ENCODE measurements around the gene POP7. TPM values are rescaled to one million over a fixed set of nuclear protein-coding genes. Genes with fewer than 3 reads are reported as not detected.
A peak's percentile ranks its signal among the peaks of the same experiment; 100 is the strongest.
"Not testable (repeated sequence)": the region's sequence is repeated elsewhere in the genome, so short reads cannot be mapped to it uniquely, and the experiment has no call there.

Gene POP7
- total RNA-seq, 1 donor from 2014 or later: 52.6 TPM

DNA sequence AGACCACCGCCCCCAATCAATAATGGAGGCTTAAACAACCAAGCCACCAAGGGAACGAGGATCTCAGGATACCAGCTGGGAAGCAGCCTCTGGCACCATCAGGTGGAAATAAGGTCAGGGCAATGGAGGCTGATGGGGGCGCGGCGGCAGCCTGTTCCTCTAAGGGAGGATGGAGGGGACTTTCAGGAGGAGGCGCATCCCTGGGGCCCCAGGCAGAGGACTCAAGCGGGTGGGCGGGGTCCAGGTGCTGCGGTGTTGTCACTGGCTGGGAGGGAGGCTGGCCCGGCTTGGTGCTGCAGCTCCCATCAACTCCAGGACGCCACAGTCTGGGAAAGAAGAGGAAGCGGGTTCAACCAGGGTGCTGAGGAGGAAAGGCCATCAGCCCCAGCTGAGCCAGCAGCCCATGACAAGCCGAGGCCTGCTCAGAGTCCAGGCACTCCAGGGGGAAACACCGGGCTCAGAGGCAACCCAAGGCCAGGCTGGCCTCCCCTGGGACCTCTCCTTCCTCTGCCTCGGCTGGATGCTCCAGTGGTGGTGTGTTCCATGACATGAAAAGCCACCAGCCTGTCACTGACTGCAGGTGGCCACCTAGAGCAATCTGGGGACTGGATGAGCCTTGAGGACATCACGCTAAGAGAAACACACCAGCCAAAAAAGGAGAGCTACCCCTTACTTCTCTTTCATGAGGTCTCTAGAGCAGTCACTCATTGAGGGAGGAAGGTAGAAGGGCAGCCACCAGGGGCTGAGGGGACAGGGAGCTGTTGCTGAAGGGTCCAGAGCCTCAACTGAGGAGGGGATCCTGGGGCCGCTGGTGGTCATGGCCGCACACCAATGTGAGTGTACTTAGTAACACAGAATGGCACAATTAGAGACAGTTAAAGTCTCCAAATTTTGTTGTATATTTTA is 16.4 kb upstream of the POP7 start:
- no peak for FAIRE-seq
- DNase-seq (ENCODE audit: low spot score in 2 of 2): no peak

DNA sequence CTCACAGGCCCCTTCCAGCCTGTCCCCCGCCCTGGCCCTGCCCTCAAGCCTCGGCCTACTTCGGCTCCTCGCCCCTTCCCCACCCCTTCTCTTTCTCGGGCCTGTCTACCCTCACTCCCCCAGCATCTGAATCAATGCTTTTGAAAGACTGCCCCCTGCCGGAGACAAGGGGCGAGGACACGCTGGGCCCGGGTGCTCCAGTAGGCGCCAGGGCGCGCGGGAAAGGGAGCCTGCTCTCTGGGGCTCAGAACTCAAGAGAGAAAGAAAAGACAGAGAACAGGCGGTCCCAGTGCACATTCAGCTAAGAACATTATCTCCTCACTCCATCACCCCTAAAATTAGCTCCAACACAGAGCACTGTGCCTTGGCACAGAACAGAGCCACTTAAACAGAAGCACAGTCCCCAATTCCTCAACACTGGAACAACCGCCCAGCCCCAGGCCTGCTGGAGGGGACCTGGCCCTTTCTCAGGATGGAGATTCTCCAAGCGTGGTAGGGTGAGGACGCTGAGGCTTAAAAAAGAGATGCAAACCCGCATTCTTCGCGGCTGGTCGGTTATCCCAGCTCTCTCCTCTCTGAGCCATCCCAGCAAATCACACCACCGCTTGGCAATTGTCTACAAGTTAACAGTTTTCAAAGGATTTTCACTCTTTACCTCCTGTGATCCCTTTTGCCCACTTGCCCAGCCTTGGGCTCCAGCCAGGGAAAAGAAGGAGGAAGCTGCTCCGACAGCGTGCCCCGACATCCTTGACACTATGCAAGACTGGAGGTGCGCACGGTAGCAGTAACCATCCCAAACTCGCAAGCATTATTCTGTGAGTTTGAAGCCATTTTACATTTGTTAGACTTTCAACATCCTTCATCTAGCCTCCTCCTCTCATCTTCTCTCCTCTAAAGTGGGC is 14.0 kb upstream of the POP7 start:
- FAIRE-seq (no peak), DNase-seq (ENCODE audit: low spot score in 2 of 2) (peak; percentile 80 to 87)

DNA sequence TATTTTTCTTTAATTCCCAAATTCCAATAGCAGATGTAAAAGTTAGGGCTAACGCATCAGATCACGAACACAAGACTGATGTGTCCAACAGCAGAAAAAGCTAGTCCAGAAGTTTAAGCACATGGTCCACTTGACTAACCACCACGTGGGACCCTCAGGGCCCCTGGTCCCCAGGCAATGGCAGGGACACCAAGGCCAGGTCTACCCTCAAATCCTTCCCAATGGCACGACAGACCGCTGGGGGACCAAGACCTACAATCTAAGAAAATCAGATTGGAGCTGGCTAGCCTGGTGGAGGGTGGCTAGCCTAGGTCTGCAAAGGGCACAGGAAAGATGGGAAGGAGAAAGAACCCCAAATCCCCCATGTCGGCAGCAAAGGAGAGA is 13.4 kb upstream of the POP7 start:
- no peak for DNase-seq (ENCODE audit: low spot score in 2 of 2)
- no peak for FAIRE-seq

DNA sequence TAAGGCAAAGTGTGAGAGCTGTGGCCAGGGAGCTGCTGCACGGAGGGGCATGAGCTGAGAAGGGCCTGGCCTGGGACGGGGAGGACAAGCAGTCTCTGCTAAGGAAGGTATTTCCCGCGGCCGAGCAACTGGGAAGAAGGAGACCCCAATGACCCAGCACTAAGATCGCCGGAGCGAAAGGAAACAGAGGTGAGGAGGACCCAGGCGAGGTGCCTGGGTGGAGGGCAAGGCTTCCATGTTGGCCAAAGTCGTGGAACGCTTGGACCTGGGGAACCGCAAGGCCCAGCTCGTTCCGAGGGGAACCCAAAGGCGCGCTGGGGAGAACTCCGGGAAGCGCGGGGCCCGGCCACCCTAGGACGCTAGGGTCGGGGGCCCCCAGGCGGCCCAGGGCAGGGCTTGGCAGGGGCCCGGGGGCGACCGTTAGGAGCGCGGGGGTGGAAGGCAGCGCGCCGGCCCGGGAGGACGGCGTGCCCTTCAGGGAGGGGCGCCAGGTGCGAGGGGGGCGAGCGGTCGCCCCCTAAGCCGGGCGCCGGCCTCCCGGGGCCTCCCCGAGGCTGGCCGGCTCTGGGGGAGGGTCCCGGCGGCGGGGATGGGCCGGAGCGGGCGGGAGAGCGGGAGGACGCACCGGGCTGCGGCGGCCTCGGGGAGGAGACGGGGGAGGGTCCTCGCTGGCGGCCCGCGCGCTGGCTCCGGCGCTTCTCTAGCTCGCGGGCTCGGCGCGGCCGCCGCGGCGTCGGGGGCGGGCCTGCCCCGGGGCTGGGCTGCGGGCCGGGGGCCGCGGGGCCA is 12.4 kb upstream of the POP7 start:
- DNase-seq (ENCODE audit: low spot score in 2 of 2): peak; percentile 21 to 34

DNA sequence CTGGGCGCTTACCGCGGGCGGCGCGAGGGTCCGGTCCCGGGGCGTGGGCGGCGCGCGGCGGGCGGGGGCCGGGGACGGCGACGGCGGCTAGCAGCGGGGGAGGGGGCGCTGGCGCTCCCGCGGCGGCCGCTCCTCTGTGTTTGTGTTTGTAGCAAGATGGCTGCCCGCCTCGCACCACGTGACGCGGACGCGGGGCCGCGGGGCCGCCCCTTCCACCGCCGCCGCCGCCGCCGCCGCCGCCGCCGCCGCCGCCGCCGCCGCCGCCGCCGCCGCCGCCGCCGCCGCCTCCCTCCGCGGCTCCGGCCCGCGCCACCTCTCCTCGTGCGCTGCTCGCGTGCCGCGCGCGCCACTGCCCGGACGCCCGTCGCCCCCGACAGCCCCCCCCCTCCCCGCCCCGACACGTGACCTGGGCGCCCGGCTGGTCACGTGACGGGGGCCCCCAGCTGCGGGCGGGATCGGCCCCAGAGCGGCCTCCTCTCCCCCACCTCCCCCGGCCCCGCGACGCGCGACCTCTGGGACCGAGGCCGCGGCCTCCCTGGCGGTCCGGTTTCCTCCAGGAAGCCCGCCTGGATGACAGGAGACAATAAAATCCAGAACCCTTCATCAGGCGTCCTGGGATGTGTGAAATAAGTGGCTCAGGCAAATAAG is 11.7 kb upstream of the POP7 start, which contains the start of gene GIGYF1:
Gene GIGYF1 (minus strand): TSS at position 153 of the 648 bp plus-strand sequence. CDS start 6,012 bp downstream, outside the sequence.
- no peak for FAIRE-seq

More for the DNA sequence above, 12.4 kb upstream of the POP7 start:
- FAIRE-seq: no peak

DNA sequence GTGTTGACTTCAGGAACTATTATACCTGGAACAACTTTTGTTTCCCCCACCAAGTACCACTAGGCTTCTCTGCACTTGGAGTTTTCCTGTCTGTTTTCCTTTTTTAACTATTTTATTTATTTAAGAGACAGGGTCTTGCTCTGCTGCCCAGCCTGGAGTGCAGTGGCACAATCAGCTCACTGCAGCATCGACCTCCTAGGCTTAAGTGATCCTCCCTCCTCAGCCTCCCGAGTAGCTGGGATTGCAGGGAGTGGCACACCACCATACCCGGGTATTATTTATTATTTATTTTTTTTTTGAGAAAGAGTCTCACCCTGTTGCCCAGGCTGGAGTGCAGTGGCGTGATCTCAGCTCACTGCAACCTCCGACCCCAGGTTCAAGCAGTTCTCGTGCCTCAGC is 9.8 kb upstream of the POP7 start:
- DNase-seq (ENCODE audit: low spot score in 2 of 2): no peak
- no peak for FAIRE-seq

More for the DNA sequence above, 11.7 kb upstream of the POP7 start, which contains the start of gene GIGYF1:
- DNase-seq (ENCODE audit: low spot score in 2 of 2): peak; percentile 94 to 96

DNA sequence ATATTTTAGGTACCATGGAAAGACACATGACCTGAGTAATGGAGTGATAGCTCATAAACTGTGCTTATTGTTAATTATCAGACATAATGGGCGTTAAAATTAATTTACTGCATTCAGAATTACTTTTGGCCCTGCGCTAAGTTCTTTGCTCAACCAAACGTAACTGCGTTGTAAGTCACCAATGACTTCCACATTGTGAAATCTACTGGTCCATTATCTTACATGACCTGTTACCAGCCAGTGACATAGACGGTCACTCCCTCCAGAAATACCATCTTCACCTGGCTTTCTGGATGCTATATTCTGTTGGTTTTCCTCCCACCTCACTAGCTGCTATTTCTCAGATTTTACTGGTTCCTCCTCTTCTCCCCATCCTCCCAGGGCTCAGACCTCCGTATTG is 6.9 kb upstream of the POP7 start:
- DNase-seq (ENCODE audit: low spot score in 2 of 2): no peak
- FAIRE-seq: no peak

DNA sequence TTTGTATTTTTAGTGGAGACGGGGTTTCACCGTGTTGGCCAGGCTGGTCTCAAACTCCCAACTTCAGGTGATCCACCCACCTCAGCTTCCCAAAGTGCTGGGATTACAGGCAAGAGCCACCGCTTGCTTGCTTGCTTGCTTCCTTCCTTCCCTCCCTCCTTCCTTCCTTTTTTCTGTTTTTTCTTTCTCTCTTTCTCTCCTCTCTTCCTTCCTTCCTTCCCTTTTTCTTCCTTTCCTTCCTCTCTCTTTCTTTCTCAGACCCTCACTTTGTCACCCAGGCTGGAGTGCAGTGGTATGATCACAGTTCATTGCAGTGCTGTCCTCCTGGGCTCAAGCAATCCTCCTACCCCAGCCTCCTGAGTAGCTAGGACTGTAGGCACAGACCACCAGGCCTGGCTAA is 4.8 kb upstream of the POP7 start:
- FAIRE-seq; DNase-seq (ENCODE audit: low spot score in 2 of 2): not testable (repeated sequence)

DNA sequence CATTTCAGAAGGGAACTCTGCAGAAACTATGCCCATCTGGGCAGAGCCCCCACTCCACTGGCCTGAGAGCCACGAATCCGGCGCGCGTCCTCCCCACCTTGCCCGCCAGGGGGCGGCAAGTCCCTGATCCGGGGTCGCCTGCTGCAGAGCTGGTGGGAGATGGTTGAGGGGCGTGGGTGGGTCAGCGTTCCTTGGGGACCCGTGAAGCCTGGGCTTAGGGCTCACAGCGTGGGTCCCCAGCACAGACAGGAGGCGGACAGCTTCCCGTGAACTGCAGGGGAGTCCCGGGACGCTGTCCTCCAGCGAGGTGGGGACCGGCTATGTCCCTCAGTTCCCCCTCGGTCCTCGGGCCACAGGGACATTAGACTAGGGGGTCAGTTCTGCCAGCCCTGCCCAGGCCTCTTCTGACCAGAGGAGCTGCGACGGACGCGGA is 585 bp upstream of the POP7 start:
- DNase-seq (ENCODE audit: low spot score in 2 of 2): peak; percentile 72 to 81
- FAIRE-seq: no peak

DNA sequence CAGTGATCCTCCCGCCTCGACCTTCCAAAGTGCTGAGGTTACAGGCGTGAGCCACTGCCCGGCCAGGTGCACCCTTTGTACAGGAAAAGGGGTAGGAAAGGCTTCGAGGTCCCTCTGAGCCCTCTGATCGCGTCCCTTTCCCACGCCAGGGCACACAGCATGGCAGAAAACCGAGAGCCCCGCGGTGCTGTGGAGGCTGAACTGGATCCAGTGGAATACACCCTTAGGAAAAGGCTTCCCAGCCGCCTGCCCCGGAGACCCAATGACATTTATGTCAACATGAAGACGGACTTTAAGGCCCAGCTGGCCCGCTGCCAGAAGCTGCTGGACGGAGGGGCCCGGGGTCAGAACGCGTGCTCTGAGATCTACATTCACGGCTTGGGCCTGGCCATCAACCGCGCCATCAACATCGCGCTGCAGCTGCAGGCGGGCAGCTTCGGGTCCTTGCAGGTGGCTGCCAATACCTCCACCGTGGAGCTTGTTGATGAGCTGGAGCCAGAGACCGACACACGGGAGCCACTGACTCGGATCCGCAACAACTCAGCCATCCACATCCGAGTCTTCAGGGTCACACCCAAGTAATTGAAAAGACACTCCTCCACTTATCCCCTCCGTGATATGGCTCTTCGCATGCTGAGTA is 871 bp downstream of the POP7 start:
- FAIRE-seq (no peak), DNase-seq (ENCODE audit: low spot score in 2 of 2) (no peak)

DNA sequence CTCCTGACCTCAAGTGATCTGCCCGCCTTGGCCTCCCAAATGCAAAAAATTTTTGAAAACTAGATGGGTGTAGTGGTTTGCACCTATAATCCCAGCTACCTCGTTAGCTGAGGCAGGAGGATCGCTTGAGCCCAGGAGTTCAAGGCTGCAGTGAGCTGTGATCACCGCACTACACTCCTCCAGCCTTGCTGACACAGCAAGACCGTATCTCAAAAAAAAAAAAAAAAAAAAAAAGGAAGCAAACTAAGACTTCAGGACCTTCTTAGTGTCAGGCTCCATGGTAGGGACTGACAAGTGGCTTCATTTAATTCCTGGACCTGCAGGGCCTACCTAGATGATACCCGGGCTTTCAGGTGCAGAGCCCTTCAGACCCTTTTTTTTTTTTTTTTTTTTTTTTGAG is 2.5 kb downstream of the POP7 start:
- FAIRE-seq: no peak
- no peak for DNase-seq (ENCODE audit: low spot score in 2 of 2)

DNA sequence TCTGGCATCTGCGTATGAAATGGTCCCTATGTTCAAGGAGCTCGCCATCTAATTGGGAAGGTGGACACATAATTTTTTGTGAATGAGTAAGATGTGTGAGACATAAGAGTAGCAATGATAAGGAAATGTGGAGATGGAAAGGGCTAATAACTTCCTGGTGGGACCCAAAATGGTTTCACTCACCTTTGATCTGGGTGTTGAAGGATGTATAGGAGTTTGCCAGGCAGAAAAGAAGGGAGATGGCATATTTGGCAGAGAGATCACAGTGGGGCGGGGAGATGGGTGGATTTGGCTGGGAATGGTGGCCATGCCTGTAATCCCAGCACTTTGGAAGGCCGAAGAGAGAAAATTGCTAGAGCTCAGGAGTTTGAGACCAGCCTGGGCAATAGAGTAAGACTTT is 4.5 kb downstream of the POP7 start:
- FAIRE-seq (no peak), DNase-seq (ENCODE audit: low spot score in 2 of 2) (no peak)

DNA sequence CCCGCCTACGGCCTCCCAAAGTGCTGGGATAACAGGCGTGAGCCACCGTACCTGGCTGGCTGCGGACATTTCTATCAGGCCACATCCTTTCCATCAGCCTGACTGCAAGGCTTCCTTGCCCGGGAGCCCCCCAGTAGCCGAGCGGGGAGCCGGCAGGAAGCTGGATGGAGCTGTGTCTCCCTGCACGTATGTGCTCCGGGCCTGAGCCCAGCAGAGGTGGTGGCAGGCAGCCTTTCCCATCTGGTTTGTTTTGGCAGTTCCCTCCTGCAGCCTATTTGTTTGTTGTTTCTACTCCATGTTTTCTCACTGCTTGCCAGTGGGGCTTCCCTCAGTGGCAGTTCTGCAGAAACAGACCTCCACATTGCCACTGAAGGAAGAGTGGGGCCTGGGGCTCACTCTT is 5.4 kb downstream of the POP7 start:
- no peak for FAIRE-seq
- DNase-seq (ENCODE audit: low spot score in 2 of 2): no peak

DNA sequence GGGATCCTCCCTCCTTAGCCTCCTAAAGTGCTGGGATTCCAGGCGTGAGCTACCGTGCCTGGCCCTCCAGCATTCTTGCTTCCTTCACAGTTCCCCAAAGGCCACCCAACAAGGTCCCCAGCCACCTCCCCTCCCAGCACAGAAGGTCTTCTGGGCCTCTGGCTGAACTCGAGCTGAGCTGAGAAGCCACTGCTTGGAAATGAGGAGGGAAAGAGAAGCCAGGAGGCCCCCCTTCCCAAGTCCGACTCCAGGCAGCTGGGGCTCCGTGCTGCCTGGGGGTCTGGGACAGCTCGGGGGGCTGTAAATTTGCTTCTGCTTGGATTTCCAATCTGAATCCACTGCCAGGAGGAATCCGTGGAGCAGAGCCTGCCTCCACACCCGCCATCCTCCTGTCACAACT is 8.8 kb downstream of the POP7 start:
- FAIRE-seq (no peak), DNase-seq (ENCODE audit: low spot score in 2 of 2) (no peak)

DNA sequence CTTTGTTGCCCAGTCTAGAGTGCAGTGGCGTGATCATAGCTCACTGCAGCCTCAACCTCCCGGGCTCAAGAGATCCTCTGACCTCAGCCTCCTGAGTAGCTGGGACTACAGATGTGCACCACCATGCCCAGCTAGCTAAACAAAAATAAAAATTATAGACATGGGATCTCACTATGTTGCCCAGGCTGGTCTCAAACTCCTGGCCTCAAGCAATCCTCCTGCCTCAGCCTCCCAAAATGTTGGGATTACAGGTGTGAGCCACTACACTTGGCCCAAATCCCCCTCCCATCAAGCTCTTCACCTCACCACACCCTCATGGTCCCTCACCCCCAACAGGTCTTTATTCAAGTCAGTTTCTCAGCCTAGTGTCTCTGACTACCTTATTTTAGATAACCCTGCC is 11.2 kb downstream of the POP7 start:
- FAIRE-seq; DNase-seq (ENCODE audit: low spot score in 2 of 2): not testable (repeated sequence)

DNA sequence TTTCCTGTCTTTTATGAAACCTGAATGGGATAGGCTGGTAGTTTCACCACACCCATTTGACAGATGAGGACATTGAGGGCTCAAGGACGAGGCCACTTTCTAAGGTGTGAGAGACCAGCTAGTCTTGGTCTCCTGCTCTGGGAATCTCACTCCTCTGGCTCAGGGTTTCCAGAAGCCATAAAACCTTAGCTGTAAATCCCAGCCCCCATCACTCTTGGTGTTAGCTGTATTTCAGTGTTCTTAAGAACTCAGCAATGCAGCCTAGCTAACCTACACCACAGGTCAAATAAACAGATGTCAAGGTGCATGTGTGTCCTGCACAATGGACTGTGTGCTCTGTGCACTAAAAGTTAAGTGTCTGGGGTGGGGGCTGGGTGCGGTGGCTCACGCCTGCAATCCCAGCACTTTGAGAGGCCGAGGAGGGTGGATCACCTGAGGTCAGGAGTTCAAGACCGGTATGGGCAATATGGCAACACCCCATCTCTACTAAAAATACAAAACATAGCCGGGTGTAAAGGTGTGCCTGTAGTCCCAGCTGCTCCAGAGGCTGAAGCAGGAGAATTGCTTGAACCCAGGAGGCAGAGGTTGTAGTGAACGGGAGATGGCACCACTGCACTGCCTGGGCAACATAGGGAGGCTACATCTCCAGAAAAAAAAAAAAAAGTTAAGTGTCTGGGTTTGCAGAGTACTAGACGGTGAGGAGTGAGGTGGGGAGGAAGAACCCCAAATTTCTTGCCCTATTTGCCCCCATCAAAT is 13.8 kb downstream of the POP7 start:
- no peak for FAIRE-seq
- DNase-seq (ENCODE audit: low spot score in 2 of 2): no peak

DNA sequence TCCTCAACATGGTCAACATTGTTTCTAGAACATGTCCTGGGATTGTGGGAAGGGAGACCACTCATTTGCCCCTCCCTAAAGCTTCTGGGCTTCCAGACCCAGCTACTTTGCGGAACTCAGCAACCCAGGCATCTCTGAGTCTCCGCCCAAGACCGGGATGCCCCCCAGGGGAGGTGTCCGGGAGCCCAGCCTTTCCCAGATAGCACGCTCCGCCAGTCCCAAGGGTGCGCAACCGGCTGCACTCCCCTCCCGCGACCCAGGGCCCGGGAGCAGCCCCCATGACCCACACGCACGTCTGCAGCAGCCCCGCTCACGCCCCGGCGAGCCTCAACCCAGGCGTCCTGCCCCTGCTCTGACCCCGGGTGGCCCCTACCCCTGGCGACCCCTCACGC is 14.4 kb downstream of the POP7 start, which contains the start of gene EPO:
Gene EPO (plus strand): TSS at position 190 of the 392 bp plus-strand sequence. CDS start 513 bp downstream, outside the sequence.
- FAIRE-seq: no peak
- no peak for DNase-seq (ENCODE audit: low spot score in 2 of 2)

Data from frontal cortex (tissue), 4 donors.